Astrocyte of the hippocampus (primary cell): ENCODE results near the gene NSRP1.
"Not testable (repeated sequence)": the region's sequence is repeated elsewhere in the genome, so short reads cannot be mapped to it uniquely, and the experiment has no call there.

Source experiments
- DNase-seq: peaks from one replicate; pipeline ENCODE4 v3.0.0; 2011; ENCODE audit warnings: low read depth, low spot score

NSRP1 gene

DNA sequence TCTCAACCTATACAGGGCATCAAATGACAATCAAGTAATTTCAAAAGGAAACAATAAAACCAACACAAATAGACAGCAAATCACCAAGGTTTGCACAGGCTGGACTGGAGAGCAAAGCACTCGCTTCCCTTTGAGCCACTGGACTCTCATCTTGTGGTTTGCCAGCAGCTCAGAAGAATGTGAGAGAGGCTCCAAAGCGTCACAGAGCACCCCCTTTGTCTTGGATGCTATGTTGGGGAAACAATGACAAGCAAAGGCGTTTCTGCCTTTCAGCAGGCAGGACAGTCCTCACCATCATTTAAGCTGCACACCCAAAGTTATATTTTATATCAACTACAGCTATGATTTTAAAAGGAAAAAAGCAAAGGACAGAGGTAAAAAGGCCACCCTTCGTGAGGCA is 105.6 kb downstream of the NSRP1 start:
- peak; percentile 25 for DNase-seq

DNA sequence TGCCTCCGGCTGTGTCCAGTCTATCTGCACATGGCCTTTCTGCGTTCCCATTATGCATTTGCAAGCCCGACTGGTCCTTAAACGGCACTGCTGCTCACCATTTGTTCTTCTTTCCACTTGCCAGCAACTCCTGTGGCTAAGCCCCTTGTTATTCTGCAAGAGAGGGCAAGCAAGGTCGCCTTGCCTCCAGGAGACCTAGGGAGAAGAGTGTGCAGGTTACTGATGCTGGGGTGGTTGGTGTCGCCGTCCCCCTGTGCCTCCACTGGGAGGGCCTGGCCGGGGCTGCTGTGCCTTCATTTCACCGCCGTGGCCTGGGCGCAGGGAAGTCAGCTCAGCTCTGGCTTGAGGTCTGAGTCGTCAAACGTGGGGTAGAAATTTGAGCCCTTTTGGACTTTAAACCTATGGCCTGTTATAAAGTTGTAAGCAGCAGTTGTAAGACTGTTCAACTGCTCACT is 106.1 kb downstream of the NSRP1 start:
- no peak for DNase-seq

DNA sequence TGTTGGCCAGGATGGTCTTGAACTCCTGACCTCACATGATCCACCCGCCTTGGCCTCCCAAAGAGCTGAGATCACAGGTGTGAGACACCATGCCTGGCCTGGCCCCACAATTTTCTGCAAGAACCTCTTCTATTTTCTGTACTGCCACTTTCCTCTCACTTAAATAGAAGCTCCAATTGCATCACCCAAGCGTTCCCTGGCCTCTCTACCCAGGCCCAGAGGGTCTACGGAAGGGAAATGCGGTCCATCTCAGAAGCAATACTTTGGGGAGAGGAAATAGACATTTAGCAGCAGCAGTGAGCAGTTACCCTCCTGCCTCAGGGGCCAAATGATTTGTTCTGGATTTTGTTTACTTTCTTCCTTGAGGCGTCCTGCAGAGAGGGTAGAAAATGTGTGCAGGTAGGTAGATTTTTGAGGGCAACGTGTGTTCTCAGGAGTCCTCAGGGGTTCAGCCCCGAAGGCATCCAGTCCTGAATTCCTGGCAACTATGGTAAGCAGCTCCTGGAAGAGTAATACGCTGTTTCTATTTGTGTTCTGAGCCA is 107.9 kb downstream of the NSRP1 start:
- no peak for DNase-seq

DNA sequence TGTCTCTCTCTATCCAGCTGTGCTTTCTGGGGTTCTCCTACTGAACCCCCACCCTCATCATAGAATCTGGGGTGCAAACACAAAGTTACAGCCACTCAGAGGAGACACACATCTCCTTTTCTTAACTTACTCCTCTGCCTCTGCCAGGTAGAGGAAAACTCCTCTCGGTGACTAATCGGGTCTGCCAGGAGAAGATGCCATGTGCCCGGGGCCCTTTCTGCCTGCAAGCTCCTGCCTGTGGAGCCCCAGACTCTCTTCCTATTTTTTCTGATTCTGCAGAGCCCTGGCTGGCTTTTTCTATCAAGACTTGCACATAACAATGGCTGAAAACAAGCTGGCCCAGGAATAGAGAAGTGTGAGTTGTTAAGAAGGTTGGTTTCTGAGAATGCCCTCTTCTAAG is 108.5 kb downstream of the NSRP1 start:
- no peak for DNase-seq

DNA sequence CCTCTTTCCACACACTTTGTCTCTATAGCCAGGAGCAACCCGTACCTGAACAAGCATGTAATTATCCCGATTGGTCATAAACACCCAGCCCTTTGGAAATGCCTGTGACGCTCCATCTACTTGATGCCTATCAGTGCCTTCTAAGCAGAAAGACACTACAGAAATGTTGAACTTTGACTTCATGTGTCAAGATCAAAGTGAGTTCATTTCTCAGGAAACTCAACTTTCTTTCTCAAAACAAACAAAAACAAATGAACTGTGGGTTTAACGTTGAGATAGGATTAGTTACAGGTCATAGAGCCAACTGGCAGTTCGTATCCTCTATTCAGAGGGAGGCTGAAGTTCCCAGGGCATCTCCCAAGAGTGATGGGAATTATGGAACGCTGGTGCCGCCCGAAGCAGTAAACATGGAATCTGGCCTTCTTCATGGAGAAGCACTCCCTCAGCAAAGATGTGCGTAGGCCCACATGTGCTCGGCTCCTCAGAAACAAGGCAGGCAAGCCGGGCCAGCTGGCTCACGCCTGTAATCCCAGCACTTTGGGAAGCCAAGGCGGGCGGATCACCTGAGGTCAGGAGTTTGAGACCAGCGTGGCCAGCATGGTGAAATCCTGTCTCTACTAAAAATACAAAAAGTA is 109.4 kb downstream of the NSRP1 start:
- no peak for DNase-seq

DNA sequence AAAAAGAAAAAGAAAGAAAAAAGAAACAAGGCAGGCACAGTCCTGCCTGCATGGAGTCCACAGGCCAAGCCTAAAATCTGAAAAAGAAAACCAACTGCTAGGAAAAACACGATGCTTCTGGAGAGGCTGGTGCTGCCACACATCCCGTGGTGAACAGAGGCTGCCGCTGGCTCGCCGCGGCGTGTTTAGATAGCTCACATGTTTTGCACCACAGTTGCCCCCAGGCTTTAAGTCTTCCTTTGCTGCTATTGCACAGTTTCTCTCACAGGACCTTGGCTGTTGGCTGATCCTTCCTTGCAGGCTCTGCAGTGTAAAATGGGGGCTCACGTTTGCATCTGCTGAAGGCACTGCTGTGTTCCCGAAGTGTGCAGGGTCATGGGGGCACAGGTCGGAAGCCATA is 110.3 kb downstream of the NSRP1 start:
- no peak for DNase-seq

DNA sequence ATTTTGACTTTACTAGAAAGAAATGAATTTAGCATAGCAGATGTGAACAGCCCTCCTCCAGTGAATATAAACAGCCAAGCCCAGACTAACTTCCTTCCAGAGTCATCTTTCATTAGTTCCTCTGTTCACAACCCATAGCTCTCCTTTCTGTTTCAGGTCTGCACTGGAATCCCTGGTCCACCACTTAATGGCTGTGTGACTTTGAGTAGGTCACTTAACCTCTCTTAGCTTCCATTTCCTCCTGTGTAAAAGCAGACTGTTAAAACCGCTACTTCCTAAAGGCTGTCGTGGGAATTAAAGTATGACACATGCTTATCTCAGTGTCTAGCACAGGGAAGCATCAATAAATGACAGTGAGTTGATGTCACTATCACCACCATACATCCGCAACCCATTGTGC is 111.4 kb downstream of the NSRP1 start:
- no peak for DNase-seq

DNA sequence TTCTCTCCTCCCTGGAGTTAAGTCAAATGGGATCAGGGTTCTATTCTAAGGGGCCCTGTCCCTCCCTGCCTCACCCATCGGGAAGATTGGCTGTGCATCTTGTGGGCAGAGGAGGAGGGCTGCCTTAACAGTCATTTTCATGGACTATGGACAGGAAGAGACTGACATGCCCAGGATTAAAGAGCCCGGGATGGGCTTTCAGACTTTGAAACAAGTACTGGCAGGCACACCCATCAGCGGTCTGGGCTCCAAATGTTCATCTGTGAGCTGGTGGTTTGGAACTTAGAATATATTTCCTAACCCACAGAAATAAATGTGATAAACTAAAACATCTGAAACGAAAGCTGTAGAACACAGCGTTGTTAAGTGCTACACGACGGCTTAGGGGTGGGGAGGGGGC is 112.4 kb downstream of the NSRP1 start:
- DNase-seq = no peak

DNA sequence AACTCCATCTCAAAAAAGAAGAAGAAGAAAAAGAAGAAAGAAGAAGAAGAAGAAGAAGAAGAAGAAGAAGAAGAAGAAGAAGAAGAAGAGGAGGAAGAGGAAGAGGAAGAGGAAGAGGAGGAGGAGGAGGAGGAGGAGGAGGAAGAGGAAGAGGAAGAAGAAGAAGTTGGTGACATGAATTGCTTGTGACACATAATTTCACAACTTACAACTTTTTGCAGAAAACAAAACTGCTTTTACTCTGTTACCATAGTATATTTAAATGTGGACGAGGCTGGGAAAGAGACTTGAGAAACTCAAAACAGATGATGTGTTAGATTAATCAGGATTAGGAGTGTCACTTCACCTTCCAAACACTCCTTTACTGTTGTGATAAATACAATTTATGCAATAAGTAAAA is 113.4 kb downstream of the NSRP1 start:
- not testable (repeated sequence) for DNase-seq

DNA sequence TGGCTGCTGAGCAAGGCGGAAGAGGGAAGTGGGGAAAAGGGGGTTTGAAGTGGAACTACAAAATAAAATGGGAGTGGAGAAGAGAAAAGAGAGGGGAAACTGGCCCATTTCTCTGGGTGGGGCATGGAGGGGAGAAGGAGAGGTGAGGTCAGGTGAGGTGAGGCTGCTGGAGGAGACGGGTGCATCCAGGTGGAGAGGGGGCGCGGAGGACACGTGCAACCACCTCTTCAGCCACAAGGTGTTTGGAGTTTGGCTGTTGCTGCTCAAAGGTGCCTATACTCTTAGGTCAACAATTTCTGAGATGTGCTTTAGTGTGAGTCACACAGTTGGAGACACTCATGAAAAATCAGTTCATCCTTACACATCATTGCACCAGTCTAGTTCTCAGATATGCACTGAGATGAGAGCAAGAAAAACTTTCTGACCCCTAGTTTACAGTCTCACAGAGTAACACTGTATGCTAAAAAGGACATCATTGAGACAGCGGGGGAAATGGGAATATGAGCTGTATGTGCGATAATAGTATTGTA is 114.0 kb downstream of the NSRP1 start:
- DNase-seq = no peak

DNA sequence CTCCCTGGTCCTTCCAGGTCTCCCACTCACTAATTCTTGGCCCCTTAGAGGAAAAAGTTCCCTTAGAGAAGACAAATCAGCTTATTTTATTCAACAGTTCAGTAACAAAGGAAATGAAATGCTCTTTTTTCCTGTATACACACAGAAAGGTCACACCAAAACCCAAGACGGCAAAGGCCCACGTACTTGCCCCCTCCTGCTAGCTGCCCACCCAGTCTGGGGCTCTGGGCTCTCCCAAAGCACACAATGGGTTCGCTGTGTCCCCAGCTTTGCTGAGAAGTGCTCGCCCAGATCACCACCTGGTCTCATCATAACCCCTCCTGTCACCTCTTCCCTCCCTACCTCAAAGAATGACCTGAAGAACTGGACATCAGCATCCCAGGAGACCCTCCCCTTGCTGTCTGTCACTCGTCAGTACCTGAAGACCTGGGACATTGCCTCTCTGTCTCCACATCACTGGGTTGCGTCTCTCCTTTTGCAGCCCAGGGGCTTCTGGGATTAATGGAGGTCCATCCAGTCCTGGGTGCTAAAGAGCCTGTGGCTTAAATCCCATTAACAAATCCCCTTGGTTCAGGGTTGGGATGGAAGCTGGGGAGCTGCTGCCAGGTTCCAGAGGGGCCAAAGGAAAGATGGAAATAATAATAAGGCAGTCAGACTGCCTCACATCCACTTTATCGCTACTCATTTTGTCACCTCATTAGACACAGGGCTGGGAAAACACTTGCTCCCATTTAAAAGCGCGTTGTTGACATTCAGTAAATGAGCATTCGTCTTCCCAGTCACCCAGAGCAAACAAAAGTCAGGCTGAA is 115.6 kb downstream of the NSRP1 start:
- DNase-seq = no peak

DNA sequence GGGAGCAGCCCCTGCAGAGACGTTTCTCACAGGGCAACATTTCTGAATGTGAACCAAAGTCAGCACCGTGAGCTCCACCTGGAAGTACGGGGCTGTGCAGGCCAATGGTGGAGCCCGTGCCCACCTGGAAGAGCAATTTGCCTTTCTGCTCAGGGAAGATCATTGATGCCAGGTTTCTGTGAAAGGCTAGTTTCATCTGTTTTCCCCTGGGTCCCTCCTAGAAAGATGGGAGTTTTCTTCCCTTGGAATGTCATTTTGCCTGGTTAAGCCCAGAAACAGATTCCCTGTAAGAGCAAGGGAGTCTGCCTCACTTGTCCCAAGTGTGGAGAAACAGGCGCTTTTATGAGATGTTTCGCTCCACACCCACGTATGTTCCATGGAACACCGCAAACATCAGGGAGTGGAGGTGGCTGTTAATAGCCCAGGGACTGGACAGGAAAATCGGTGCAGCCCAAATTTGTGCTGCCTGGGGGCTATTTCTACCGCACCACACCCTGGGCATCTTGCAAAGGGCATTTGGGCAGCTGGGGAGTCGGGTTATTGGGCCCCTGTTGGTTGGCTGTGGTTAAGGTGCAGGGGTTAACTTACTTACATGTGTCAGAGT is 116.3 kb downstream of the NSRP1 start:
- no peak for DNase-seq

DNA sequence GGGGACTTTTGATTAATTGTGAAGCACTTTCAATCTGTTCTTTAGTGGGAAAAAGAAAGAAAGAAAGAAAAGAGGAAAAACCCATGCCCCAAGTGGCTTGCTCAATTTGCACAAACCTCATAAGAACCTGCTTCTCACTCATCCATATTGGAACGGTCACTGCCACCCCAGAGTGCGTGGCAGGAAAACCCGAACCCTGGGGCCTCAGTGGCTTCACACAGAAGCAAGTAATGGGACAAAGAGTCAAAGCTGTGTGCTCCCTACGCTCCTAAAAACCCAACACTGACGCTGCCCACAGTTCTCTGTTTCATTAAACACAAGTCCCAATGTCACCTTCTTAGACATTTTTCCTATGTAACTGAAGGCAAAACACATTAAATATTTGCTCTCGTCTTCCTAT is 117.7 kb downstream of the NSRP1 start:
- DNase-seq = no peak

DNA sequence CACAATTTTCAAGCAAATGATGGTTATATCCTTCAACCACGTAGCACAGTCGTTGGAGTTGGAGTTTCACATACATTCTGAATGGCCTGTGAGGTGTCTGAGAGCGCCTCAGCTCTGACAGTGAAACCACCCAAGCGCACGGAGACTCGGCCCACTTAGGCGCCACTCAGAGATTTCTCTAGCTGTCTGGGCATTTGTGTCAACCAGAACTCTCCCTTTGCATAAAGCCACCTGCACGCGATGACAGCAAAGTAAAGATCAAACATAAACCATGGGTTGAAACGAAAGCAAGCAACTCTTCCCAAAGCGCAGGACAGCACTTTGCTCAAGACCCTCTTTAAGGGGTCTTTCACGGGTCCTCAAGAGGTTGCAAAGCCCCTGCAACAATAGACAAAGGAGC is 118.3 kb downstream of the NSRP1 start:
- DNase-seq = peak; percentile 12

DNA sequence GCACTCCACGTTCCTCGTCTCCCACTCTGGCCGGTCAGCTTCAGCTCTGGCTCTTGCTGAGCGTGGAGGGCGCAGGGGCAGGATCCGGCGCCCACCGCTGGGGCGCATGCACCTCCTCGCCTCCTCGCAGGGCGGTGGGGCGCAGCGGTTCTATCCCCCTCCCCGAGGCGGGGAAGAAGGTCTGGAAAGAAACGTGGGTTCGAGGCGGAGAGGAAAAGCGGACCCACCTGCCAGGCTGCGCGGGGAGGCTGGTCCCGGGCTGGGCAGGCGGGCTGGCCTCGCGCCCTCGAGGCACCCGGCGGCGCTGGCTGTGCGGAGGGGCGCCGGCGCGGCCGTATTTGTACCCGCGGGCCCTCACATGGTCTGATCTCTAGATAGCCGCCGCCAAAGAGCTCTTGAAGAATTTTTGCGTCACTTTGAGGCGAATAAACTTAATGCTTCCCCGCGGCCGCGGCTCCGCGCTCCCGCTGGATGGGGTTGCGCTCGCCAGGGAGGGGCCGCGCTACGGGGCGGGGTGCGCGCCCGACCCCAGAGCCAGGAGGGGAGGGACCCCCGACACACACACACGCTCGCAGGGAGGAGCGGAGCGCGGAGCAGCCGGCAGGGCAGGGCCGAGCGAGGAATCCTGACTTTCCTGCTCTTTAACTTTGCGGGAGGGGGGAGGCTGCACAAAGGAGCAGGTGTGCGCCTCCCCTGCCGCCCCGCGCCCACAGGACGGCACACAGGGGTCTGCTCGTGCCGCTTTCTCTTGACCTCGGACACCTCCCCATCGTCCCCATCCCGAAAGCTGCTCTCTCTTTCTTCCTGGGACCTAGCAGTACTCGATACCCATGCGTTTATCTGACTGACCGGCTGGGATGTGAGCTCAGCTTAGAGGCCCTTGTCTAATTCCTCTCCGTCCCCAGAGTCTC is 119.0 kb downstream of the NSRP1 start, which contains the start of gene SLC6A4:
Gene SLC6A4, minus strand, starts transcription at position 312 of the 911 bp plus-strand sequence. CDS start 13,739 bp downstream, outside the sequence.
- peak; percentile 47 for DNase-seq
